SIG-M5 treated with dmso at 0.1 percent for 504 hours (cell line): ENCODE measurements around the gene EAPP.
"Not testable (repeated sequence)": the region's sequence is repeated elsewhere in the genome, so short reads cannot be mapped to it uniquely, and the experiment has no call there.

ENCODE experiments used
- DNase-seq: peaks from one replicate; lab custom pipeline; 2025; ENCODE audit not compliant: unreplicated experiment; lab: John Stamatoyannopoulos, UW

Gene EAPP

GRCh38 chr14:34489324-34489723, 50.2 kb downstream of the EAPP start:
- DNase-seq: peak; percentile 13

DNA sequence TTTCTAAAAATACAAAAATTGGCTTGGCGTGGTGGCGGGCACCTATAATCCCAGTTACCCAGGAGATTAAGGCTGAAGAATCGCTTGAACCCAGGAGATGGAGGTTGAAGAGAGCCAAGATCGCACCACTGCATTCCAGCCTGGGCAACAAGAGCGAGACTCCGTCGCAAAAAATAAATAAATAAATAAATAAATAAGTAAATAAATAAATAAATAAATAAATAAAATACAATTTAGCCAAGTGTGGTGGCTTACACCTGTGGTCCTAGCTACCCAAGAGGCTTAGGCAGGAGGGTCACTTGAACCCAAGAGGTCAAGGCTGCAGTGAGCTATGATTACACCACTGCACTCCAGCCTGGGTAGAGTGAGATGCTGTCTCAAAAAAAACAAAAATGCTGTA, 51.0 kb downstream of the EAPP start:
- no peak for DNase-seq

DNA sequence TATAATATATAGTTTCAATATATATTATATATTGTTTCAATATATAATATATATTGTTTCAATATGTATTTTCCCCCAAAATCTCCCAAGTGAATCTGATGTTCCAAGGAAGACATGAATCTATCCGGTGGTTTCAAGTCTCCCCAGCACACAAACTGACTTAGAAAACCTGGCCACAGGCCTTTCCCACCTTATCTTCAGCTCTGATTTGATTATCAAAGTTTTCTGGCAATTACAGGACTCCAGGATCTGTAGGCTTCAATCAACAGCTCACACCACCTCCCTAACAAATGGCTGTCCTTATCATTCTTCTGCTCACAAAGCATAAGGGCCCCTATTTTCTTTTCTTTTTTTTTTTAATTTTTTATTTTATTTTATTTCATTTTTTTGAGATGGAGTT, 54.8 kb downstream of the EAPP start:
- DNase-seq: no peak

DNA sequence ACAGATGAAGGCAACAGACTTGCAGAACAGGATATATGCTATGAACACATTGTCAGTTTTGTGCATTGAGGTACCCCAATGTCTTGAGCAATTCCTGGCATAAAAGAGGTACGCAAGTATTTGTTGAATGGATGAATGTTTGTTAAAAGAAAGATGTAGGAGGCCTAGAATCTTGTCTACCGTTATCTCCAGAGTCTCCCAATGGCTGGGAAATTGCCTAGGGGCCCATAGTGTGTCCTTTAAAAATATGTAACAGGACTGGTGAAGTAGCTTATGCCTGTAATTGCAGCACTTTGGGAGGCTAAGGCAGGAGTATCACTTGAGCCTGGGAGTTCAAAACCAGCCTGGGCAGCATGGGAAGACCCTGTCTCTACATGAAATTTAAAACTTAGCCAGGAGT, 57.0 kb downstream of the EAPP start:
- DNase-seq: no peak

DNA sequence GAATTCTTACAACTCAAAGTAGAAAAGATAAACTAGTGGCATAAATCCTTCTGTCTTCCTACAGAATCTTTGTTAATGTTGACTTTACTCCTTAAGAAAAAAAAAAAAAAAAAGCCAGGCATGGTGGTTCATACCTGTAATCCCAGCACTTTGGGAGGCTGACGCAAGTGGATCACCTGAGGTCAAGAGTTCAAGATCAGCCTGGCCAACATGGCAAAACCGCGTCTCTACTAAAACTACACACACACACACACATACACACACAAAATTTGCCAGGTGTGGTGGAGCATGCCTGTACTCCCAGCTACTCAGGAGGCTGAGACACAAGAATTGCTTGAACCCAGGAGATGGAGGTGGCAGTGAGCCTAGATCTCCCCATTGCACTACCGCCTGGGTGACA, 59.8 kb downstream of the EAPP start:
- DNase-seq: no peak

DNA sequence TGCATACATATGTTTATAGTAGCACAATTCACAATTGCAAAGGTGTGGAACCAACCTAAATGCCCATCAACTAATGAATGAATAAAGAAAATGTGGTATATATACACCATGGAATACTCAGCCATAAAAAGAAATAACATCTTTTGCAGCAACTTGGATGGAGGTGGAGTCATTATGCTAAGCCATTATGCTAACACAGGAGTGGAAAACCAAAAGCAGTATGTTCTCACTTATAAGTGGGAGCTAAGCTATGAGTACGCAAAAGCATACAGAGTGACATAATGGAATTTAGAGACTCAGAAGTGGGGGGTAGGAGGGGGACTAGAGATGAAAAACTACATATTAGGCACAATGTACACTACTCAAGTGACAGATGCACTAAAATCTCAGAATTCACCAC, 61.2 kb downstream of the EAPP start:
- DNase-seq: no peak

GRCh38 chr14:34476036-34476435, 63.5 kb downstream of the EAPP start:
- DNase-seq: not testable (repeated sequence)

GRCh38 chr14:34475163-34475562, 64.3 kb downstream of the EAPP start:
- no peak for DNase-seq

DNA sequence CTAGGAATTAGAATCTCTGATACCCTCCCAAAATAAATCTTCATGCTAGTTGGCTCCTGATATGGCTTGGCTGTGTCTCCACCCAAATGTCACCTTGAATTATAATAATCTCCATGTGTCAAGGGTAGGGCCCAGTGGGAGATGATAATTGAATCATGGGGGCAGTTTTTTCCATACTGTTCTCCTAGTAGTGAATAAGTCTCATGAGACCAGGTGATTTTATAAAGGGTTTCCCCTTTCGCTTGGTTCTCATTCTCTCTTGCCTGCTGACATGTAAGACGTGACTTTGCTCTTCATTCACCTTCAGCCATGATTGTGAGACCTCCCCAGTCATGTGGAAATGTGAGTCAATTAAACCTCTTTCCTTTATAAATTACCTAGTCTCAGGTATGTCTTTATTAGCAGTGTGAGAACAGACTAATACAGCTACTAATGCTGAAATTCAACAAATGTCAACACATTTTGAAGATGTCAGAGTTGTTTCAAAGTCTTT, 65.3 kb downstream of the EAPP start:
- no peak for DNase-seq

DNA sequence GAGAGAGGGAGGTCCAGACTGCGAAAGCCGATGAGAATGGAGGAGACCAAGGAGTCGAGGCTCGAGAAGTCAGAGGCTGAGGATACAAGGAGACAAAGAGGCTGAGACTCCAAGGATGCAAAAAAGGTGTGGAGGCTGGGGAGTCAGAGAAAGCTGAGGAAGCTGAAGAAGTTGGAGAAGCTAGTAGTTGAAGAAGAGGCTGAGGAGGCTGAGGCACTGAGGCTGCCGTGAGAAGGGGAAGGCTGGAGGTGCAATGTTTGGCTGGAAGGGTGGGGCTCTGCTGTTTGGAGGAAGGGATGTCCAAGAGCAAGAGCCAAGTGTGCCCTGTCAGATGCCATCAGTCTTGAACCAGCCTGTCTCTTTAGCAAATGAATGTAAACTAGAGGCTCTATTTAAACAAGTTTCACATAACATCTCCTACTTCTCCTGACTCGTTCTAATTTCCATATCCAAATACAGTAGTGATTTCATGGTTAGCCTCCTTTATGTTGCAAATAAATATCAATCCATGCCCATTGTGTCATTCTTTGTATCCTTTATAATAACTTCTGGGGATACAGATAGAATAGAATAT, 66.7 kb downstream of the EAPP start:
- DNase-seq: no peak

- no peak for DNase-seq
Measured at GRCh38 chr14:34470319-34470718, 69.2 kb downstream of the EAPP start.

- no peak for DNase-seq
Measured at GRCh38 chr14:34466691-34467090, 72.8 kb downstream of the EAPP start.
